GM18951 (cell line): Measurements from ENCODE around the gene PDSS2.
"Not testable (repeated sequence)": the region's sequence is repeated elsewhere in the genome, so short reads cannot be mapped to it uniquely, and the experiment has no call there.

Experiments
- POLR2A ChIP-seq: IDR thresholded peaks from 4 replicates; pipeline ENCODE4 v1.6.1; 2011; ENCODE audit warnings: mild to moderate bottlenecking; ENCODE audit not compliant: insufficient read length, insufficient read depth; ENCODE audit errors: extremely low read depth
- in situ Hi-C: fragments of 300-500 bp; cut with MboI; formaldehyde crosslinking; loops from one replicate; pipeline ENCODE4 v1.12.0; 2022; ENCODE audit warnings: low sequenced_read_pairs, mixed read lengths, inconsistent platforms; ENCODE audit not compliant: unreplicated experiment

The PDSS2 gene

DNA sequence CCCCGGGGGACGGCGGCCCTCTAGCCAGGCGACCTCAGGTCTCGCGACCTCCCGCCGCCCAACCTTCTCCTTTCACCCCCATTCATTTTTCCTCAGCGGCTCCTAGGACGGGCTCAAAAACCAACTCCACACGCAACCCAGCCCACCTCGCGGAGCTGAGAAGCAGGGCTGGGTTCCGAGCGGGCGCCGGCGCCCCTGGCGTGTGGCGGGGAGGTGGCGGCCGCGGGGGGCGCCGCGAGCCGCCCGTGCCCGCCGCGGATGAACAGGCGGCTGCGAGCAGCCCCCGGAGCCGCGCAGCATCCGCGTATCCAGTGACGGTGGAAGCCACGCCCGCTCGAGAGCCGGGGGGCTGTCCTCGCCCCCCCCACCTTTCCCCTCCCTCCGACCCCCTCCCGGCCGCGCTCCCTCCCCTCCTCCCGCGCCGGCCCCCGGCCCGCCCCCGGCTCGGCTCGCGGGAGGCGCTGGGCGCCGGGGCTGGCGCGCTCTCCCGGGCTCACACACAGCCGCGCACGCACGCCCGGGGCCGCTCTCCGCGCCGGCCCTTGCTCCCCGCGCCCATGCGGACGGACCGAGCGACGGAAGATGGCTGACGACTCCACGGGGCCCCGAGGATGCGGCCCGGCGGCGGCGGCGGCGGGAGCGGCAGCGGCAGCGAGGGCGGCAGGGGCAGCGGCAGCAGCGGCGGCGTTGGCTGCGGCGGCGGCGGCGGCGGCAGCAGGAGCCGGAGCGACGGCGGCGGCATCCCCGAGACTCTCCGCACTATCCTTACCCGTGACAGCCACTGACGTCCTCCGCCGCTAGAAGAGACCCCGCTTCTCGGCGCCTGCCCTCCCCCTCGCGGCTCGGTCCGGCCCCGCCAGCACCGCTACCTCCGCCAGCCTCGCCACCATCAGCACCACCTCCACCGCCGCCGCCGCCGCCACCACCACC is 30.5 kb upstream of the PDSS2 start, which contains the start of gene SOBP:
Gene SOBP (plus strand): TSS at position 482 of the 930 bp plus-strand sequence. CDS start 500 bp downstream, outside the sequence.
- in situ Hi-C loops, result no loop called here
- TF ChIP-seq POLR2A, result no peak

DNA sequence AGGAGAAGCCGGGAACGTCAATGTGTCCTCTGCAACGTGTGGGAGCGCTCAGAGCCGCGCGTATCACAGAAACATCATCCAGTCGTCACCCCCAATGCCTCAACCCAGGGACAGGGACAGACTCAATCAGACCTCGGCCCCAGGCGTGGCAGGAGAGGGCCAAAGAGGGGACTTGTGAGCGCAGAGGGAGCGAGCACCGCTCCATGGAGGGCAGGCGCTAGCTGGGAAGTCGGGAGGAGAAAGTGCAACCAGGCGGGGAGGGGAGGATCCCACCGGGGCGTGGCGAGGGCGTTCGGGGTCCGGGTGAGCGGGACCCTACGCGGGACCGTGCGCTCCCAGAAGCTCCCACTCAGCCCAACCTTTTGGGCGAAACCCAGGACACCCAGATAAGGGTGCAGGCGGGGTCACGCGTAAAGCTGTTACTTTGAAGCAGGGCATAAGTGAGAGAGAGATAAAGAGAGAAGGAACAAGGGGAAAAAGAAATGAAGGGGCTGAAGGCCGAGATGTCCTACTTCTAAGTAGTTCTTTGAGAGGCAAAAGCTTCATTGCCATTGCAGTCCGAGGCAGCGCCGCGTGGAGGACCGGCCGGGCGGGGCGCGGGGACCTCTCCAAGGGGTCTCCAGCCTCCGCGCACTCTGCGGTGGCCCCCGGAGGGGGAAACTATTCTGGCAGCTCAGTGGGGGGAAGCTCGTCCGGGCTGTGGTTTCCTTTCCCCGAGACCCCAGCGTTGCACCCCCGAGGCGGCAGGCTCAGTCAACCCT is 29.7 kb upstream of the PDSS2 start:
- no peak for TF ChIP-seq POLR2A
- in situ Hi-C loops, result no loop called here

DNA sequence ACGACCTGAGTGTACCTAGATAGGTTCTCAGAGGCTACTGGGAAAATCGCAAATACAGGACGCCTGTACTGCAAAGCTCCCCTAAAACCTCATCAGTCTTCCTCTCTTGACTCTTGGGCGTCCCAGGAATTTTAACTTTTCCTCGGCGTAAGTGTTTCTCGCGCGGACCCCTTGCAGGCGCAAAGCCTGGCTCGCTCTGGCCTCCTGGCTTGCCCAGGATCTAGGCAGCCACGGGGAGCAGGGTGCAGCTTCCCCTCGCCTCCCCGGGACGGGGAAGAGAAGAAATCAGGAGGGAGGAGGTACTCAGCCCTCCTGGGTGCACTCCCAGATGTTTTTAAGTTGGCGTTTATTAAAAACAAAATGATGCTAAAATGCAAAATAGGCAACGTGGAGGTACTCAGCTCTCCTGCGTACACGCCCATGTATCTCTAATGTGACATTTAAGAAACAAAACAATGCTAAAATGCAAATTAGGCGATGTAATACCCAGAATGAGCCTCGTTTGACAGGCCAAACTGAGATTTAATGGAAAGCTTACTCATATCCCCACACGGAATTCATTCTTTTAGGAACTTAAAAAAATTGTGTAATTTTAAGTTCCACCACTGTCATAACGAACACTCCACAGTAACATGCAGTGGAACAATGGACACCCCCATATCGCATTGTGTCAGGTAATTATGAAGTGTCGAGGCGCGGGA is 29.0 kb upstream of the PDSS2 start:
- TF ChIP-seq POLR2A, result no peak
- in situ Hi-C loops, result no loop called here

DNA sequence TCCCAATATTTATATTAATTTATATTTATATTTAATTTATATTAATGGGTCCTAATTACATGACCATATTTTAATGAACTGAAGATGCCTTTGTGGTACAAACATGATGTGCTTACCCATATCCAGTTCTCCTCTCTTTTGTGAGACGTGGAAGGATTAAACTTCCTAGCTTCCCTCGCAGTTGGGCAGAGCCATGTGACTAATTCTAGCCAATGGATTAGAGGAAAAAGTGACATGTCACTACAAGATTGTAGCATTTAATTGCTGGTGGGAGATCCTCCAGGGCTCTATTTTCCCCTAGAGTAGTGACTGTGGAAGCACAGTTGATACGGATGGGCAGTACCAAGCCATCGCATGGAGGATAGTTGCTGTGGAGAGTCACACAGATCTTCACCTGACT is 25.8 kb upstream of the PDSS2 start:
- TF ChIP-seq POLR2A, result no peak
- in situ Hi-C loops, result no loop called here

DNA sequence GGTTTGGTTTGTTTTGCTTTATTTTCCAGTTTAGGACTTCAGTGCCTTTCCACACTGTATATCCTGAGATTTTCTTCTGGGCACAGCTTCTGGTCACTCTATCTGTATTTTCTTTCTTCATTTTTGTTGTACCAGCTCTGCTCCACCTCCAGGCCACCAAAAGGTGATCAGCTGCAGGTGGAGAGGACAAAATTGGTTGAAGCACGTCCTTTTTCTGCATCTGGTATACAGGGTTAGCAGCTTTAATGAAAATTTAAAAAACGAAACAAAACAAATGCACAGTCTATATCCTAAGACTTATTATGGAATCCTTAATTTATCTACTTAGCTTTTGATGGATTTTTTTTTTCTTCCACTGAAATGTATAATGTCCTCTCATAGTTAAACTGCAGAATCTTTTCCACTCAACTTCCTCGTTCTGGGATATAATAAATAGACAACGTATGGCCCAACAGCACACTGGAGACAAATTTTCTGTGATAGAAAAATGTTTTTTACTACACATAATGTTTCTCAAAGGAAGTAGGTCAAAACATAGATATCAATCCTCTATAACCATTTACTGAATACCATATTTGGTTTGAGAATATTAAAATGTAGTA is 19.8 kb upstream of the PDSS2 start:
- no peak for TF ChIP-seq POLR2A
- in situ Hi-C loops, result no loop called here

DNA sequence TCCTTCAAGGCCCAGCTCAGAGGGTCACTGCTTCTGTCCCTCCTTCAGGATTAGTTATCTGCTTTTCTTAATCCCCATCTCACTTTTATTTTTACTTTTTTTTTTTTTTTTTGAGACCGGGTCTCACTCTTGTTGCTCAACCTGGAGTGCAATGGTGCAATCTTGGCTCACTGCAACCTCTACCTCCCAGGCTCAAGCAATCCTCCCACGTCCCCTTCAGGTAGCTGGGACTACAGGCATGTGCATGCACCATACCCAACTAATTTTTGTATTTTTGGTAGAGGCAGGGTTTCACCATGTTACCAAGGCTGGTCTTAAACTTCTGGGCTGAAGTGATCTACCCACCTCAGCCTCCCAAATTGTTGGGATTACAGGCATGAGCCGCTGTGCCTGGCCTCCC is 16.5 kb upstream of the PDSS2 start:
- in situ Hi-C loops, result not testable (repeated sequence)

DNA sequence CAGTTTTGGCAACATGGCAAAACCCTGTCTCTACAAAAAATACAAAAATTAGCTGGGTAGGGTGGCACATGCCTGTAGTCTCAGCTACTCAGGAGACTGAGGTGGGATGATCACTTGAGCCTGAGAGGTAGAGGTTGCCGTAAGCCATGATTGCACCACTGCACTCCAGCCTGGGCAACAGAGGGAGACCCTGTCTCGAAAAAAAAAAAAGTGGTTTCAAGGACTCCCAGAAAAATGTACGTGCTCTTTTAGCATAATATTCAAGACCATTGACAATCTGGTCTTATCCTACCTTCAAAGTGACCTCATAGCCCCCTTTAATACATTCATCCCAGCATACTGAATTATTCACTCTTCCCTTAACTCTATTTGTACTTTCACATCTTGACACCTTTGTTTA is 16.0 kb upstream of the PDSS2 start:
- in situ Hi-C loops, result not testable (repeated sequence)

DNA sequence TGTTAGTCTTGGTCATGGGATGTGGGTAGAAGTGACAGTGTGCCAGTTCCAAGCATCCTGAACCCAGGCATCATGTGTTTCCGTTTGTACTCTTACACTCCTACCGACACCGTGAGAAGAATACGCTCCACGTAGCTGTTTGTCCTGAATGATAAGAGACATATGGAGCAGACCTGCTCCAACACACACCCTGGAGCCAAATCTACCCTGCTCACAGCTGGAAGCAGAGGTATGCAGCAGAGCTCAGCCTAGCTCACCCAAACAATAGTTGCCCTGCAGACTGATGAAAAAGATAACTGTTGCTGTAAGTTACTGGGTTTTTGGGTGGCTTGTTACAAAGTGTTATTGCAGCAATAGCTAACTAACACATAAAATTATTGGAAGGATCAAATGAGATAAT is 14.3 kb upstream of the PDSS2 start:
- no peak for TF ChIP-seq POLR2A
- in situ Hi-C loops, result no loop called here

DNA sequence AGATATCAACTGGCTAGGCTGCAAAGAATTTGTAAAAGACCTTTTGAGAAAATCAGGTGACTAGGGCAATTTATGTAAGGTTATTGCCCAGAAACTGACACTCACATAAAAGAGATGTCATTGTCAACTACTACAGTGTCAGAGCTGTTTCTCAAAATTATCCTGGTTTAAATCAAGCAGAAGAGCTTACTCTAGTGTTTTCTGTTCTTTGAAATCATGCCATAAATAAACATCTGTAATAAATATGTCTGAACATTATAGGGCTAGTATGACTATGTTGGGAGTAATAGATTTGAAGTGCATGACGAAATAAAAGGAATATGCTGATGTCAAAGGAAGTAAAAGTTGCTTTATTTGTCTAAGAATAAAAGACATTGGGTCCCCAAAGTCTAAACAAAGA is 11.0 kb upstream of the PDSS2 start:
- in situ Hi-C loops, result no loop called here
- TF ChIP-seq POLR2A, result no peak

DNA sequence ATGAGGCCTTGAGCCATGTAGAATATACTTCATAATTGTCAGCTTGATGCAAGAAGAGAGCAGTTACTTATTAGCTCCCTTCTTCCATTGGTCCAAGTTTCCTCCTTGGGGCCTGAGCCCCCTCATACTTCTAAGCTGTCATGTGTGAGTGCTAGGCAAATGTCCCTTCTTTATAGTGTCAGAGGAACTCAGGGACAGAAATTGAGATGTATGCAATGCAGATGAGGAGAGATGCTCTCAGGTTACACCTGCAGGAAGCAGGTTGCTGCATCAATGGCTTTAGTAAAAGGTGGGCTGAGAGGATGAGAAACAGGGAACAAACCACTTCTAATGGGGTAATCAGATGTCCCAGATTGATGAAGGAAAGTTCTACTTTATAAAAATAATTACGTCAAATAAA is 6.7 kb upstream of the PDSS2 start:
- in situ Hi-C loops, result no loop called here
- TF ChIP-seq POLR2A, result no peak

DNA sequence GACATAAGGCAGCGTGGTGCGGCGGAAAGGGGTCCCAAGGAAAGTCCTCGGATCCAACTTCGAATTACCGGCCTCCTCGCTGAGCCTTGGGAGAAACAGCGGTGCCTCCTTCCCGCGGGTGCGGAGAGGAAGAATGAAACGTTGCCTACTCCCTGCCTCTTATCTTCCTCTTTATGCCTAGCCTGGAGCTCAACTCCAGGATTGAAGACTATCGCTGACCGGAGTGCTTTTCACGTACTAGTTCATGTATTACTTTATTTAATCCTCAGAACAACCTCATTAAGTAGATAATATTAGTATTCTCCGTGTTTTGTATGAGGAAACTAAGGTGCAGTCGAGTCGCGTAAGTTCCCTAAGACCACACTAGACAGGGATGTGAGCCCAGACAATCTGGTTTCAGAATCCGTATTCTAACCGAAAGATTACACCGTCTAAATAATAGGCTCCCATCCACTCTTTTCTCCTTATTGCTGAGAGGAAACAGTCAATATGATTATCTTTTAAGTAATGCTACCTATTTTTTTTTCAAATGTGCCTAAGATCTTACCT is 793 bp upstream of the PDSS2 start:
- TF ChIP-seq POLR2A, result no peak
- in situ Hi-C loops, result no loop called here

DNA sequence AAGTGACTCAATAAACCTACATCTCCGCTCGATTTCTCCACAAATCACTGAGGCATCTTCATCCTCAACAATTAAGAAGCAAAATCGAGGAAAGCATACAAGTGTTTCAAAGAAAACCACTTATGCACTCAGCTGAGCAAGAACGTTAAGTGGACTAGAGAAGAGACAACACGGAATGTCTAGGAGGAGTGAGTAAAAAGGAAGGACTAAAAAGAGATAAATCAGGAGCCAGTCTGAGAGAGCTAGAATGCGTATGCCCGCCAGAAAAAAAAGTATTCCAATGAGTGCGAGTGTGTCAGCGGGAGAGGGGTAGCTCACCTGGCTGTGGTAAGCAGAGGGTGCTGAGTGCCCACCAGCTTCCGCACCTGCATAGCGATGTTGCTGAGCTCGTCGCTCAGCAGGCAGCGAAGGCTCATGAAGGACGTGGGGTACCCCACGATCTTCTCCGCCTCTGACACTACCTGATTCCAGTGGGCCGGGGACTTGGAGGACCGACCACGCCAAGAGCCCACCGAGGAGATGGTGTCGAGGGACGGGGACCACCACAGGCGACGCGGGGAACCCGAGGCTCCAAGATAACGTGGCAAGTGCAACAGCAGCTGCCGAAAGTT is 587 bp downstream of the PDSS2 start:
- in situ Hi-C loops, result no loop called here
- no peak for TF ChIP-seq POLR2A
